Activated naive CD4-positive, alpha-beta T cell treated with anti-CD3 and anti-CD28 coated beads for 36 hours (primary cell): ENCODE data around the gene ABCB6. TPM values are rescaled to one million over a fixed set of nuclear protein-coding genes. Genes with fewer than 3 reads are reported as not detected.
A peak's percentile ranks its signal among the peaks of the same experiment; 100 is the strongest.

Experiments
- CTCF ChIA-PET: fragments of 350-600 bp; sonication (Branson Sonifier 250); formaldehyde crosslinking; loops from one replicate; lab custom pipeline; 2021; ENCODE audit warnings: antibody characterized with exemption; lab: Charles Lee
- DNase-seq: peaks from one replicate; pipeline ENCODE4 v3.0.0-alpha.2; 2020
- H3K27ac Mint-ChIP-seq: one replicate; pipeline ENCODE4 v1.8.0; 2021; ENCODE audit warnings: mild to moderate bottlenecking, mixed read lengths
- H3K27me3 Mint-ChIP-seq: one replicate; pipeline ENCODE4 v1.8.0; 2021; ENCODE audit warnings: low read depth, mixed read lengths
- H3K36me3 Mint-ChIP-seq: one replicate; pipeline ENCODE4 v1.8.0; 2021; ENCODE audit warnings: low read depth, mixed read lengths
- H3K4me1 Mint-ChIP-seq: one replicate; pipeline ENCODE4 v1.8.0; 2021; ENCODE audit warnings: low read depth, mixed read lengths
- H3K4me3 Mint-ChIP-seq: one replicate; pipeline ENCODE4 v1.8.0; 2021; ENCODE audit warnings: mild to moderate bottlenecking, moderate library complexity, mixed read lengths
- H3K9me3 Mint-ChIP-seq: one replicate; pipeline ENCODE4 v1.8.0; 2021; ENCODE audit warnings: mixed read lengths
- intact Hi-C: fragments of 100-400 bp; cut with micrococcal nuclease; formaldehyde crosslinking; loops from one replicate; pipeline ENCODE4 v1.15.1; 2023
- total RNA-seq, 2 experiments: library from RNA; stranded (reverse); gene quantifications; one replicate each; pipeline ENCODE4 v1.2.3, GENCODE V29; 2021

The ABCB6 gene
- total RNA-seq, 2 experiments from 2014 or later = 7.0 to 7.5 TPM

DNA sequence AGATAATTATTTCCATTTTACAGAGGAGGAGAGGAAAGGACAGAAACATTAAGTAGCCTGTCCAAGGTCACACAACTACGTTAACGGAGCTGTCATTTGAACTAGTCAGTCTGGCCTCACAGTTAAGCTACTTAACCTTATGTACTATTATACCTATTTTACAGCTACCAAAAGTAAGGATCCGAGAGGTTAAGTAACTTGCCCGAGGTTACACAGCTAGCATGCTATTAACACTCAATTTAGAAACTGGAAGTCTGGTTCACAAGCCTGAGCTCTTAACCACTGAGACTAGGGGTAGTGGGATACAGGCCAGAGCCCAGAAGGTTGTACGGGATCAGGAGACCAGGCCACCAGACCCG lies 26.0 kb upstream of the ABCB6 start:
- H3K36me3 Mint-ChIP-seq = peaks cover 20% of the 10 kb centered on the region
- CTCF ChIA-PET = interaction anchor here (0.5 to 2.7 kb wide), 10 partner anchors 10 to 73 kb away, joined by 3 to 17 read pairs (median 7); partner anchors contain the start of genes ANKZF1, ATG9A, CNPPD1 and TUBA4A
- peak overlapping the region; percentile 99 for H3K27ac Mint-ChIP-seq
- H3K27me3 Mint-ChIP-seq = no peaks in the 10 kb centered on the region
- H3K4me3 Mint-ChIP-seq = peak overlapping the region; percentile 98
- no peak for DNase-seq
- H3K4me1 Mint-ChIP-seq = peaks cover 51% of the 10 kb centered on the region
- intact Hi-C loops = loop anchor here (1.0 to 5.0 kb wide), 6 partner anchors 9 to 572 kb away; partner anchors contain the start of genes ANKZF1, ATG9A, CHPF and DNAJB2
- H3K9me3 Mint-ChIP-seq = no peaks in the 10 kb centered on the region

DNA sequence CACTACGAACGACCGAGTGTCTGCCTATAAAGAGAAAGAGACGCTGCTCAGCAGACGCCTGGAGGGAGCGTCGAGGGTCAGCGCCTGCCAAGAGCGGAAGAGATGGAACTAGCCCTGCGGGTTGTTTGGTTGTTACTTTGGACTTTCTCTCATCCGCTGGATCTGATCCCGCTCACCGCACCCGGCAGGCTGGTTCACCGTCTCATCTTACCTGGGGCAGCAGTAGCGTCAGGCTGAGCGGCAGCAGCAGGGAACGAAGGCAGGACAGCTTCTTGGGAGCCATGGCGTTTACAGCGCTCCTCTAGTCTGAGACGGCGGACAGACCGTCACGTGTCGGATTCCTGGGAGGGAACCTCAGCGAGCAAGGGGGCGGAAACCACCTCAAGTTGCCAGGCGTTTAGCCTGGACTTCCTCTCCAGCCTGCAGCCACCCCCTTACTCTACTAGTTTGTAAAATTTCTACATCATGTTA lies 24.6 kb upstream of the ABCB6 start:
- H3K4me1 Mint-ChIP-seq = peaks cover 37% of the 10 kb centered on the region
- CTCF ChIA-PET = no interaction called here
- no peaks in the 10 kb centered on the region for H3K9me3 Mint-ChIP-seq
- peaks cover 10% of the 10 kb centered on the region for H3K36me3 Mint-ChIP-seq
- H3K4me3 Mint-ChIP-seq = peak overlapping the region; percentile 68
- no peak overlapping the region for H3K27ac Mint-ChIP-seq
- no peaks in the 10 kb centered on the region for H3K27me3 Mint-ChIP-seq
- intact Hi-C loops = no loop called here
- DNase-seq = no peak

- Mint-ChIP-seq H3K9me3 (no peaks in the 10 kb centered on the region), H3K27ac (no peak overlapping the region), H3K27me3 (no peaks in the 10 kb centered on the region), H3K36me3 (peaks cover 54% of the 10 kb centered on the region), H3K4me1 (peaks cover 31% of the 10 kb centered on the region), H3K4me3 (no peak overlapping the region)
- intact Hi-C loops = no loop called here
- CTCF ChIA-PET = interaction anchor here (0.9 to 1.1 kb wide), 2 partner anchors 61 to 64 kb away, joined by 3 to 6 read pairs; no protein-coding TSS in a partner anchor
- DNase-seq = no peak
These were observed 15.6 kb upstream of the ABCB6 start for GRCh38 chr2:219234331-219234730.

- Mint-ChIP-seq H3K4me1 (peaks cover 48% of the 10 kb centered on the region), H3K27me3 (no peaks in the 10 kb centered on the region), H3K27ac (peak overlapping the region; percentile 97), H3K36me3 (peaks cover 43% of the 10 kb centered on the region), H3K9me3 (no peaks in the 10 kb centered on the region), H3K4me3 (peak overlapping the region; percentile 96)
- CTCF ChIA-PET = interaction anchor here (0.9 to 2.2 kb wide), 9 partner anchors 9 to 69 kb away, joined by 3 to 8 read pairs (median 4); partner anchors contain the start of genes GLB1L and STK16
- intact Hi-C loops = no loop called here
- peak; percentile 63 for DNase-seq
These were observed 11.3 kb upstream of the ABCB6 start for GRCh38 chr2:219230059-219230540.

GRCh38 chr2:219229305-219230058 lies 10.7 kb upstream of the ABCB6 start, which contains the start of the genes ANKZF1 and ATG9A:
ANKZF1 (plus strand) TSS chr2:219229806; CDS start chr2:219230258, 452 bp downstream.
ATG9A (minus strand) TSS chr2:219229636; CDS start chr2:219228024, 1,612 bp downstream.
- Mint-ChIP-seq H3K36me3 (peaks cover 44% of the 10 kb centered on the region), H3K4me1 (peaks cover 48% of the 10 kb centered on the region), H3K9me3 (no peaks in the 10 kb centered on the region), H3K4me3 (peak within 1 kb of the TSS; percentile 96), H3K27me3 (no peaks in the 10 kb centered on the region), H3K27ac (peak within 1 kb of the TSS; percentile 97)
- intact Hi-C loops = loop anchor here (1.0 to 10.0 kb wide), 12 partner anchors 11 to 661 kb away; partner anchors contain the start of genes ABCB6, CNOT9, DNAJB2 and GLB1L
- CTCF ChIA-PET = interaction anchor here (0.8 to 2.2 kb wide), 12 partner anchors 10 to 70 kb away, joined by 3 to 8 read pairs (median 4); partner anchors contain the start of genes ABCB6, GLB1L and STK16
- peak; percentile 99 for DNase-seq

- no peaks in the 10 kb centered on the region for H3K9me3 Mint-ChIP-seq
- H3K27ac Mint-ChIP-seq = peak overlapping the region; percentile 53
- intact Hi-C loops = loop anchor here (1.0 to 10.0 kb wide), 12 partner anchors 11 to 661 kb away; partner anchors contain the start of genes ABCB6, CNOT9, DNAJB2 and GLB1L
- DNase-seq = no peak
- H3K36me3 Mint-ChIP-seq = peaks cover 43% of the 10 kb centered on the region
- CTCF ChIA-PET = interaction anchor here (0.8 to 2.2 kb wide), 7 partner anchors 10 to 67 kb away, joined by 3 to 8 read pairs (median 4); partner anchors contain the start of genes ABCB6, GLB1L and STK16
- peaks cover 44% of the 10 kb centered on the region for H3K4me1 Mint-ChIP-seq
- H3K4me3 Mint-ChIP-seq = peak overlapping the region; percentile 96
- no peaks in the 10 kb centered on the region for H3K27me3 Mint-ChIP-seq
These were observed 10.2 kb upstream of the ABCB6 start for GRCh38 chr2:219228911-219229304.

DNA sequence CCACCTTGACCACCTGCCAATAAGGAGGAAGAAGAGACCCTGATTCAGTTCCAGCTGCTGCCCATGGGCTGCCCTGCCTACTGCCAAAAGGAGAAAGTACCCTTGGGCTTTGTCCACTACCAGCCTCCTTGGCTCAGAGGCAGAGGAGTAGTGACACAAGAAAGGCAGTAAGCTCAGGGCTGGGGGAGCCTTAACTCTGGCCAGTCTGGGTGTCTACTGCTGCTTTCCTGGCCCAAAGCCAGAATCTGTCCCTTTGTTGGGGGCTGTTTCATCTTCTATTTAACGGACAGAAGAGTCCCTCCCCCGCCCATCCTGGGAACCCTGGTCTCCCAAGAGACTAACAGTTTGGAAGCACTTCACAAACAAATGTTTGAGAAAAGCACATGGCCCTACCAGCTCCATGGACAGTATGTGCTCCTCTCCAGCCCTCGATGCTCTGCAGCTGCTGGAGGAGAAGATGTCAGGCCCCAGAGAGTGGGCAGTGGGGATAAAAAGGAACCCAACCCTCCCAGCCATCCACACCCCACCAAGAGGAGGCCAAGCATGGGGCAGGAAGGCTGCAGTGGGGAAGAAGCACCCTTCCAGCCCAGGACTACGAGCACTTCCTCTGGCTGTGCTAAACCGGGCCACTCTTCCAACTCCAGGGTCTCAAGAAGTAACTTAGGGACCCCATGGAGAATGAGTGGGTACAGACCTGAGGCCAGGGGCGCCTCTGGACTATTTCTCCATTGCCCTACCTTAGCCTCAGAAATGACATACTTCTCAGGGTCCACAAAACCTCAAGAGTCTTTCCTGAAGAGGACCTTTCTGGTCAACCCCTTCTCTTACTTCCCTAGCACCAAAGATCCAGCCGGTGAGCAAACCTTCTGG lies 9.5 kb upstream of the ABCB6 start:
- H3K27ac Mint-ChIP-seq = peak overlapping the region; percentile 53
- peaks cover 38% of the 10 kb centered on the region for H3K4me1 Mint-ChIP-seq
- peaks cover 42% of the 10 kb centered on the region for H3K36me3 Mint-ChIP-seq
- peak overlapping the region; percentile 96 for H3K4me3 Mint-ChIP-seq
- no peaks in the 10 kb centered on the region for H3K27me3 Mint-ChIP-seq
- CTCF ChIA-PET = interaction anchor here (0.8 to 2.2 kb wide), 5 partner anchors 9 to 67 kb away, joined by 3 to 8 read pairs (median 3); partner anchors contain the start of genes ABCB6, GLB1L and STK16
- intact Hi-C loops = loop anchor here (10.0 kb wide), 1 partner anchor 513 kb away; the partner anchor contains the start of gene TTLL4
- no peak for DNase-seq
- no peaks in the 10 kb centered on the region for H3K9me3 Mint-ChIP-seq

DNA sequence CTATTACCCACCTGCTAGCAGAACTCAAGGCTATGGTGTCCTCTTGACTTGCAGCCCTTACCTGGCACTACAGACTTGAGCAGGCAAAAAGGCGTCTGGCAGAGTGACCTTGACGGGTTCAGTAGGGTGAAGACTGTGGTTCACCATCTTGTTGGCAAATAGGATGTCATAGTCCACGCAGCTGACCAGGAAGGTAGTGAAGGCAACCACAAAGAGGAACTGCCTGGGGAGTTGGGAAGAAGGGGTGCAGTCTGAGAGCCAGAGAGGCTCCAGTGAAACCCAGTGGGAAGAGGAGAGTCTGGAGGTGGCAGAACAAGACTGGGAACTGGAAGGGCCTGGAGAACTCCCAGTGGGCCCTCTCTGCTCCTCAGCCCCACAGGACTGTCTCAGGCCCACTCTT lies 6.6 kb upstream of the ABCB6 start:
- intact Hi-C loops = loop anchor here (10.0 kb wide), 1 partner anchor 511 kb away; the partner anchor contains the start of gene TTLL4
- CTCF ChIA-PET = no interaction called here
- H3K4me3 Mint-ChIP-seq = no peak overlapping the region
- no peaks in the 10 kb centered on the region for H3K27me3 Mint-ChIP-seq
- peaks cover 20% of the 10 kb centered on the region for H3K4me1 Mint-ChIP-seq
- H3K36me3 Mint-ChIP-seq = peaks cover 34% of the 10 kb centered on the region
- no peak for DNase-seq
- no peak overlapping the region for H3K27ac Mint-ChIP-seq
- H3K9me3 Mint-ChIP-seq = no peaks in the 10 kb centered on the region

DNA sequence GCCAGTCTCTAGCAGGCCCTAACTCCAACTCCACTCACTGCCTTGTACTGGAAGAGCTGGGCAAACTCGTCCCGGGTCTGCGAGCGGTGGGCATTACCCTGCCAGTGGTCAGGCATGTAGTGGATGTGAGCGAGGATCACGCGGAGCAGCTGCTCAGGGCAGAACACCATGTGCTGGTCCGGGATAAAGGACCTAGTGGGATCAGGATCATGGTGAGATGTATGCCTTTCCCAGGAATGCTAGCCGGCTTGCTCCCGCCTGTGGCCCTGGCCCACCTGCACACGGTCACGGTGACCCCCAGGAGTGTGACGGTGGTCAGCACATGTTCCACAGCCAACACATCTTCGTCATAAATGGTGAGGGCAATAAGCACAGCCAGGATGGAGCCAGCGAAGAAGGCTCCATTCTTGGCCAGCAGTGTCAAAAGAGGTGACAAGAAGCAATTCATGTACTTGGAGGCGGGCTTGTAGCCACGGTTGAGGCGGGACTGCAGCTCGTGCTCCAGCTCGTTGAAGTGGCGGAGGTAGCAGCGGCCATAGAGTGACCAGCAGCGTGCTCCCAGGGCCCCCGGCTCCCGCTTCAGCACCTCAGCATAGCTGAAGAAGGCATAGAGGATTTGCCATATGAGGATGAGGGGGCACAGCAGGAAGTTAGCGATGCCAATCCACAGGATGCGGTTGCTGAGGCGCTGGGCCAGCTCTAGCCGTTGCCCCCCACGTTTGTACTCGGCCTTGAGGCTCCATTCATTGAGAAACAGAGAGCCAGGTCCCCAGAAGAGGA lies 5.3 kb upstream of the ABCB6 start:
- Mint-ChIP-seq H3K36me3 (peaks cover 34% of the 10 kb centered on the region), H3K27ac (no peak overlapping the region)

GRCh38 chr2:219221957-219222518 lies 3.3 kb upstream of the ABCB6 start:
- CTCF ChIA-PET = interaction anchor here (1.1 kb wide), 1 partner anchor 74 kb away, joined by 3 read pairs; no protein-coding TSS in a partner anchor
- DNase-seq = no peak
- Mint-ChIP-seq H3K27me3 (no peaks in the 10 kb centered on the region), H3K9me3 (no peaks in the 10 kb centered on the region), H3K27ac (no peak overlapping the region), H3K4me1 (peaks cover 15% of the 10 kb centered on the region), H3K4me3 (no peak overlapping the region), H3K36me3 (peaks cover 32% of the 10 kb centered on the region)
- intact Hi-C loops = loop anchor here (10.0 kb wide), 1 partner anchor 507 kb away; the partner anchor contains the start of gene TTLL4

More for the DNA sequence above, 5.3 kb upstream of the ABCB6 start:
- Mint-ChIP-seq H3K4me1 (peaks cover 22% of the 10 kb centered on the region), H3K4me3 (no peak overlapping the region), H3K27me3 (no peaks in the 10 kb centered on the region), H3K9me3 (no peaks in the 10 kb centered on the region)
- no peak for DNase-seq
- intact Hi-C loops = loop anchor here (10.0 kb wide), 1 partner anchor 509 kb away; the partner anchor contains the start of gene TTLL4
- CTCF ChIA-PET = interaction anchor here (1.0 to 1.2 kb wide), 2 partner anchors 64 to 71 kb away, joined by 3 to 5 read pairs; no protein-coding TSS in a partner anchor
